CD14-positive monocyte (primary cell): ENCODE data around the gene ASB9. TPM values are rescaled to one million over a fixed set of nuclear protein-coding genes. Genes with fewer than 3 reads are reported as not detected.

Source experiments
- DNase-seq, 3 donors: peaks; one replicate each; pipeline ENCODE4 v3.0.0-alpha.2; 2011 to 2022
- H2AFZ ChIP-seq: 2 replicates; pipeline ENCODE4 v1.6.0; 2012; ENCODE audit warnings: mild to moderate bottlenecking, low read depth, low read length, inconsistent platforms; ENCODE audit not compliant: insufficient read depth, poor library complexity, severe bottlenecking
- H3K27ac ChIP-seq, 2 donors: 1 replicate in 1 of 2; 2 replicates in 1 of 2; pipeline ENCODE4 v1.5.1; 2012 to 2013; ENCODE audit warnings: low read length in 2 of 2, control low read depth in 1 of 2, inconsistent platforms in 1 of 2, low read depth in 1 of 2, mild to moderate bottlenecking in 1 of 2
- H3K27me3 ChIP-seq, 2 donors: one replicate each; pipeline versions ENCODE4 v1.6.0 to v1.6.1; 2011 to 2013; ENCODE audit warnings: low read length in 2 of 2; ENCODE audit not compliant: control insufficient read depth in 2 of 2, insufficient read depth in 2 of 2
- H3K36me3 ChIP-seq, 2 donors: replicated peaks in 1 of 2; 1 replicate in 1 of 2; 2 replicates in 1 of 2; pipeline versions ENCODE4 v1.5.1 to v1.6.1; 2012 to 2013; ENCODE audit warnings: low read length in 2 of 2, control low read depth in 1 of 2, inconsistent platforms in 1 of 2, mild to moderate bottlenecking in 1 of 2; ENCODE audit not compliant: insufficient read depth in 2 of 2, control insufficient read depth in 1 of 2
- H3K4me1 ChIP-seq, 2 donors: 1 replicate in 1 of 2; 2 replicates in 1 of 2; pipeline versions ENCODE4 v1.5.1 to v1.6.1; 2012 to 2013; ENCODE audit warnings: low read length in 2 of 2, control low read depth in 1 of 2, inconsistent platforms in 1 of 2, mild to moderate bottlenecking in 1 of 2, moderate library complexity in 1 of 2; ENCODE audit not compliant: insufficient read depth in 2 of 2, control insufficient read depth in 1 of 2
- H3K4me2 ChIP-seq: replicated peaks from 2 replicates; pipeline ENCODE3; 2012; ENCODE audit warnings: low read length, moderate library complexity, mild to moderate bottlenecking; ENCODE audit not compliant: poor library complexity, severe bottlenecking; ENCODE audit errors: extremely low read depth
- H3K4me3 ChIP-seq, 3 experiments: fragments of 200-600 bp in 1 of 3; sonication (generic) in 1 of 3; replicated peaks in 1 of 3; 1 replicate in 2 of 3; 2 replicates in 1 of 3; pipeline ENCODE4 v1.5.1; 2011 to 2013; ENCODE audit warnings: low read length in 3 of 3, mild to moderate bottlenecking in 3 of 3, control low read depth in 2 of 3, low read depth in 2 of 3, inconsistent platforms in 1 of 3, moderate library complexity in 1 of 3
- H3K79me2 ChIP-seq: 2 replicates; pipeline ENCODE4 v1.6.0; 2012; ENCODE audit warnings: mild to moderate bottlenecking, control low read depth, inconsistent platforms, low read length, moderate library complexity; ENCODE audit not compliant: insufficient read depth
- H3K9ac ChIP-seq: 2 replicates; pipeline ENCODE4 v1.6.0; 2017; ENCODE audit warnings: low read length, mild to moderate bottlenecking; ENCODE audit not compliant: insufficient read depth, poor library complexity, severe bottlenecking
- H3K9me3 ChIP-seq, 2 donors: replicated peaks in 1 of 2; 1 replicate in 1 of 2; 2 replicates in 1 of 2; pipeline versions ENCODE4 v1.5.1 to v1.6.1; 2012 to 2013; ENCODE audit warnings: low read length in 2 of 2, control low read depth in 1 of 2; ENCODE audit not compliant: control insufficient read depth in 1 of 2, insufficient read depth in 1 of 2
- H4K20me1 ChIP-seq: 2 replicates; pipeline ENCODE4 v1.6.0; 2012; ENCODE audit warnings: mild to moderate bottlenecking, low read length, control low read depth, moderate library complexity; ENCODE audit not compliant: insufficient read depth
- H3K27ac Mint-ChIP-seq, 7 donors: one replicate each; pipeline ENCODE4 v1.8.0; 2020; ENCODE audit warnings: mild to moderate bottlenecking in 7 of 7, mixed read lengths in 7 of 7, moderate library complexity in 6 of 7, inconsistent platforms in 2 of 7
- H3K27me3 Mint-ChIP-seq, 3 donors: one replicate each; pipeline ENCODE4 v1.8.0; 2021 to 2022; ENCODE audit warnings: low read depth in 3 of 3, mild to moderate bottlenecking in 3 of 3, mixed read lengths in 3 of 3, moderate library complexity in 3 of 3, inconsistent platforms in 1 of 3
- H3K36me3 Mint-ChIP-seq, 2 donors: one replicate each; pipeline ENCODE4 v1.8.0; 2020; ENCODE audit warnings: mixed read lengths in 2 of 2, inconsistent platforms in 1 of 2, mild to moderate bottlenecking in 1 of 2
- H3K4me1 Mint-ChIP-seq: one replicate; pipeline ENCODE4 v1.8.0; 2020; ENCODE audit warnings: mild to moderate bottlenecking, mixed read lengths
- H3K4me3 Mint-ChIP-seq, 2 donors: one replicate each; pipeline ENCODE4 v1.8.0; 2020; ENCODE audit warnings: mild to moderate bottlenecking in 2 of 2, mixed read lengths in 2 of 2, moderate library complexity in 1 of 2
- H3K9me3 Mint-ChIP-seq, 7 donors: one replicate each; pipeline ENCODE4 v1.8.0; 2020 to 2022; ENCODE audit warnings: mixed read lengths in 7 of 7, mild to moderate bottlenecking in 6 of 7, moderate library complexity in 6 of 7, inconsistent platforms in 2 of 7
- WGBS: methylation state at CpG from one replicate; pipeline ENCODE4 v1.1.5; 2013; ENCODE audit warnings: missing lambda C conversion rate; ENCODE audit not compliant: insufficient coverage; 5-methylcytosine and 5-hydroxymethylcytosine counted together
- intact Hi-C, 2 donors: fragments of 100-400 bp; cut with micrococcal nuclease; formaldehyde crosslinking; loops; one replicate each; pipeline versions ENCODE4 v1.15.0 to v1.15.1; 2023
- polyA minus RNA-seq: library from RNA; depleted of rRNA, polyadenylated mRNA; stranded (reverse); fragments of >200 nt; gene quantifications from 2 replicates; pipeline ENCODE4 v1.2.3, GENCODE V29; 2012
- polyA plus RNA-seq, 3 donors: library from polyadenylated mRNA; depleted of rRNA in 1 of 3; unstranded in 2 of 3; stranded (reverse) in 1 of 3; fragments of 300-500 nt in 2 of 3; fragments of >200 nt in 1 of 3; fragmentation: Illumina TruSeq in 2 of 3; gene quantifications; 1 replicate in 2 of 3; 2 replicates in 1 of 3; pipeline ENCODE4 v1.2.3, GENCODE V29; 2012 to 2021
- total RNA-seq, 12 experiments: library from RNA in 1 of 12; stranded (reverse) in 1 of 12; fragments of 120-200 nt in 1 of 12; gene quantifications; one replicate each; pipeline ENCODE4 v1.2.4 and lab custom pipeline; 2013 to 2026; ENCODE audit warnings: mixed read lengths in 6 of 12, inconsistent platforms in 1 of 12
- TF ChIP-seq, protein P1 (sequence below): fragments of 200-600 bp; IDR thresholded peaks from one replicate; pipeline ENCODE4 v1.8.0; 2022; ENCODE audit warnings: antibody characterized with exemption, mild to moderate bottlenecking

Gene ASB9, protein sequence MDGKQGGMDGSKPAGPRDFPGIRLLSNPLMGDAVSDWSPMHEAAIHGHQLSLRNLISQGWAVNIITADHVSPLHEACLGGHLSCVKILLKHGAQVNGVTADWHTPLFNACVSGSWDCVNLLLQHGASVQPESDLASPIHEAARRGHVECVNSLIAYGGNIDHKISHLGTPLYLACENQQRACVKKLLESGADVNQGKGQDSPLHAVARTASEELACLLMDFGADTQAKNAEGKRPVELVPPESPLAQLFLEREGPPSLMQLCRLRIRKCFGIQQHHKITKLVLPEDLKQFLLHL
- 0.96 TPM for total RNA-seq (2013)
- polyA plus RNA-seq, result 1 to 10 TPM in 1 of 3 donors, under 1 TPM in 2; 0.24 to 1.4 (median 0.63) TPM
- 0.55 and 1.7 TPM in 2 replicates for polyA minus RNA-seq
- total RNA-seq (lab: John Stamatoyannopoulos, UW), result 0.08 to 1.2 (median 0.46) reads per million in 11 experiments

DNA sequence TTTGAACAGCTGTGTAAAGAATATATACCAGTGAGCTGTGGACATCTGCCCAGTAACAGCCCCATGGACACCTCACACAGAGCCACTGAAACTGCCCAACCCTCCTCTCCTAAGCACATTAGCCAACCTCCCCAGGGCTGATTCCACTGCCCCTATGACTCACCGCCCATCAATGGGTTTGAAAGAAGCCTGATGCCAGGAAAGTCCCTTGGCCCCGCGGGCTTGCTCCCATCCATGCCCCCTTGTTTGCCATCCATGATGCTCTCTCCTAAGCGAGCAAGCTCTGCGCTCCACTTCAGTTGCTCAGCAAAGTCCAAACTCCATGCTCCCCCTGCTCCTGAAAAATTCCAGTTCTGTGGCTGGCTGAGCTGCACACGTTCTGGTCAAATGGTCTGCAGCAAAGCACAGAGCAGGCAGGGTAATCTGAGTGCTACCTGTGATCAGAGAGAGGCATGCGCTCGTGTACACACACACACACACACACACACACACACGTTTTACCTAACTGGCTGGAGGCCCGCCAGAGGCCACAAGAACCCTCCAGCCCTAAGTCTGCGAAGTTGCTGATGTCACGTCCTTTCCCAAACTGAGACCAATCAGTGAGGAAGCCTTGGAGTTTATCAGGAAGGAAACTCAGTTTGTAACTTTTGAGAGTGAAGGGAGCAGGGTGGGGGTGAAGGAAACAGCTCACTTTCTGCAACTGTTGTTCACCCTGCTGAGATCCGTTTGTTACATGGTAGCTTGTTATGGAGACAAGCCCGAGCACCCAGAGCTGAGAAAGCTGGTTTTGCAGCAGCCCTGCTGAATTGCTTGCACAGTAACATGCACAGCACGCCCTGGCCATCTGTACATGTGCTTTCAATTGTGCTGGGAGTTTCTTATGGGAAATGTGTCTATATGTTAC lies at the start of gene ASB9:
TSS of gene ASB9 (minus strand) at position 466 of the 904 bp plus-strand sequence. CDS start at position 257, 209 bp downstream.
- Mint-ChIP-seq H3K4me3 (peak within 1 kb of the TSS; percentile 76 to 87), H3K36me3 (no peaks in the 10 kb centered on the region), H3K27me3 (peaks cover 0 to 11% (median 0%) of the 10 kb centered on the region in 3 donors), H3K27ac (peak within 1 kb of the TSS in 6 of 7 donors; percentile 28 to 73 (median 62)), H3K9me3 (peaks cover 0 to 12% (median 4%) of the 10 kb centered on the region in 7 donors), H3K4me1 (peaks cover 11% of the 10 kb centered on the region)
- no peak within 1 kb of the TSS for H3K27ac ChIP-seq
- no peaks in the 10 kb centered on the region for H3K27me3 ChIP-seq
- DNase-seq, result peak; percentile 23 to 72 (median 38)
- H3K9me3 ChIP-seq, result peaks cover 0 to 11% of the 10 kb centered on the region in 2 donors
- H4K20me1 ChIP-seq, result no peaks in the 10 kb centered on the region
- peak within 1 kb of the TSS; percentile 58 for H3K4me2 ChIP-seq
- H3K9ac ChIP-seq, result peak within 1 kb of the TSS; percentile 32
- TF ChIP-seq, protein P1, sequence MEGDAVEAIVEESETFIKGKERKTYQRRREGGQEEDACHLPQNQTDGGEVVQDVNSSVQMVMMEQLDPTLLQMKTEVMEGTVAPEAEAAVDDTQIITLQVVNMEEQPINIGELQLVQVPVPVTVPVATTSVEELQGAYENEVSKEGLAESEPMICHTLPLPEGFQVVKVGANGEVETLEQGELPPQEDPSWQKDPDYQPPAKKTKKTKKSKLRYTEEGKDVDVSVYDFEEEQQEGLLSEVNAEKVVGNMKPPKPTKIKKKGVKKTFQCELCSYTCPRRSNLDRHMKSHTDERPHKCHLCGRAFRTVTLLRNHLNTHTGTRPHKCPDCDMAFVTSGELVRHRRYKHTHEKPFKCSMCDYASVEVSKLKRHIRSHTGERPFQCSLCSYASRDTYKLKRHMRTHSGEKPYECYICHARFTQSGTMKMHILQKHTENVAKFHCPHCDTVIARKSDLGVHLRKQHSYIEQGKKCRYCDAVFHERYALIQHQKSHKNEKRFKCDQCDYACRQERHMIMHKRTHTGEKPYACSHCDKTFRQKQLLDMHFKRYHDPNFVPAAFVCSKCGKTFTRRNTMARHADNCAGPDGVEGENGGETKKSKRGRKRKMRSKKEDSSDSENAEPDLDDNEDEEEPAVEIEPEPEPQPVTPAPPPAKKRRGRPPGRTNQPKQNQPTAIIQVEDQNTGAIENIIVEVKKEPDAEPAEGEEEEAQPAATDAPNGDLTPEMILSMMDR, result no peak
- peak within 1 kb of the TSS; percentile 18 to 58 (median 28) for H3K4me3 ChIP-seq
- H3K4me1 ChIP-seq, result peaks cover 0 to 4% of the 10 kb centered on the region in 2 donors
- intact Hi-C loops, result no loop called here
- peak within 1 kb of the TSS; percentile 74 for H2AFZ ChIP-seq
- H3K79me2 ChIP-seq, result no peaks in the 10 kb centered on the region
- WGBS, result 10% methylated on average over 2 of the region's 15 CpGs
- H3K36me3 ChIP-seq, result no peaks in the 10 kb centered on the region

DNA sequence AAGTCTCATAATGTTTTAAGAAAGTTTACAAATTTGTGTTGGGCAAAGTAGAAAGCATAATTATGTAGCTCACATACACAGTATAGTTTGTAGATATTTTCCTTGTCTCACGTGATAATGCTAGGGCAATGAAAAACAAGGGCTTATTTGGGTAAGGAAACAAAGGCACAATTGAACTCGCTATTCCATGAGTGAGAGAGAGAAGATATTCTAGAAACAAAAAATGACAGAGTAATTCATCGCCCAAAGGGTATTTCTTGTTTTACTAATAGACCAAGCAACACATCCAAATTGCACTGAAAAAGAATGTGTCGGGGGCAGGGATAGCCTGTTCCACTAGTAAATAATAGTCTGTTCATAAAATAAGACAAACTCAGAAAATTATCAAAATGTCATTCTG lies 49.2 kb upstream of the ASB9 start:
- H4K20me1 ChIP-seq, result no peaks in the 10 kb centered on the region
- H3K4me1 ChIP-seq, result peaks cover 6 to 10% of the 10 kb centered on the region in 2 donors
- intact Hi-C loops, result no loop called here
- H2AFZ ChIP-seq, result no peak overlapping the region
- no peaks in the 10 kb centered on the region for H3K9me3 ChIP-seq
- Mint-ChIP-seq H3K27me3 (peaks cover 0 to 5% (median 0%) of the 10 kb centered on the region in 3 donors), H3K4me3 (no peak overlapping the region), H3K36me3 (peaks cover 22 to 25% of the 10 kb centered on the region in 2 donors), H3K9me3 (no peaks in the 10 kb centered on the region), H3K4me1 (peaks cover 11% of the 10 kb centered on the region), H3K27ac (no peak overlapping the region)
- peaks cover 6 to 22% of the 10 kb centered on the region in 2 donors for H3K36me3 ChIP-seq
- DNase-seq, result no peak
- H3K9ac ChIP-seq, result no peak overlapping the region
- no peaks in the 10 kb centered on the region for H3K79me2 ChIP-seq
- H3K4me2 ChIP-seq, result no peak overlapping the region
- no CpG with 5 or more reads among the region's 4 CpGs for WGBS
- no peak overlapping the region for H3K27ac ChIP-seq
- TF ChIP-seq, protein P1, result no peak
- H3K27me3 ChIP-seq, result peaks cover 0 to 2% of the 10 kb centered on the region in 2 donors
- H3K4me3 ChIP-seq, result no peak overlapping the region
